SU-DHL-6 (cell line): ENCODE measurements around the gene ITGA1.

Experiments used
- H2AFZ ChIP-seq: fragments of 200-600 bp; sonication (generic); 2 replicates; pipeline ENCODE4 v1.6.1; 2014; ENCODE audit warnings: low read depth, mild to moderate bottlenecking, moderate library complexity, mixed read lengths, antibody characterized with exemption, low read length; ENCODE audit not compliant: severe bottlenecking
- H3F3A ChIP-seq: fragments of 200-600 bp; shearing (Covaris generic); 2 replicates; pipeline ENCODE4 v1.6.0; 2016; ENCODE audit warnings: antibody characterized with exemption, mild to moderate bottlenecking; ENCODE audit not compliant: insufficient read depth
- H3K27ac ChIP-seq: fragments of 200-600 bp; sonication (generic); 2 replicates; pipeline ENCODE4 v1.5.1; 2016; ENCODE audit warnings: low read depth, mild to moderate bottlenecking, low read length, moderate library complexity, mixed read lengths
- H3K27me3 ChIP-seq: fragments of 200-600 bp; sonication (generic), shearing (Covaris generic); 2 replicates; pipeline ENCODE4 v1.6.0; 2014; ENCODE audit warnings: mild to moderate bottlenecking, low read length
- H3K36me3 ChIP-seq: fragments of 200-600 bp; sonication (generic); 2 replicates; pipeline ENCODE4 v1.6.1; 2014; ENCODE audit warnings: mild to moderate bottlenecking, low read length, mixed read lengths
- H3K4me2 ChIP-seq: fragments of 300-600, 200-600 bp; shearing (Covaris generic), sonication (generic); 2 replicates; pipeline ENCODE4 v1.6.0; 2014; ENCODE audit warnings: low read length, low read depth, mild to moderate bottlenecking; ENCODE audit not compliant: poor library complexity, severe bottlenecking
- H3K4me3 ChIP-seq: fragments of 200-600 bp; sonication (generic); 2 replicates; pipeline ENCODE4 v1.5.1; 2014; ENCODE audit warnings: antibody characterized with exemption, low read length, mild to moderate bottlenecking, mixed read lengths; ENCODE audit not compliant: insufficient read depth, poor library complexity, severe bottlenecking
- H3K79me2 ChIP-seq: fragments of 200-600 bp; sonication (generic); 2 replicates; pipeline ENCODE4 v1.6.1; 2014; ENCODE audit warnings: mild to moderate bottlenecking, low read length, moderate library complexity; ENCODE audit not compliant: insufficient read depth
- H3K9ac ChIP-seq: fragments of 200-600 bp; sonication (generic); 2 replicates; pipeline ENCODE4 v1.7.0; 2014; ENCODE audit warnings: mild to moderate bottlenecking, low read length
- H3K9me2 ChIP-seq: fragments of 200-600 bp; sonication (generic); replicated peaks from 2 replicates; pipeline ENCODE4 v1.6.1; 2014; ENCODE audit warnings: low read length; ENCODE audit not compliant: insufficient read depth
- H3K9me3 ChIP-seq: fragments of 200-600 bp; sonication (generic); 2 replicates; pipeline ENCODE4 v1.6.1; 2014; ENCODE audit warnings: low read length, mixed read lengths; ENCODE audit not compliant: insufficient read depth
- H4K20me1 ChIP-seq: fragments of 200-600 bp; sonication (generic); 2 replicates; pipeline ENCODE4 v1.6.1; 2014; ENCODE audit warnings: low read depth, mild to moderate bottlenecking, antibody characterized with exemption, low read length, moderate library complexity, mixed read lengths
- EZH2phosphoT487 ChIP-seq: fragments of 200-600 bp; sonication (generic), shearing (Covaris generic); conservative IDR thresholded peaks from 2 replicates; pipeline ENCODE4 v1.6.1; 2018; ENCODE audit warnings: mild to moderate bottlenecking, antibody characterized with exemption, low read length, moderate library complexity, mixed read lengths
- TF ChIP-seq, protein P1 (sequence below): fragments of 200-600 bp; sonication (generic); IDR thresholded peaks from one replicate; pipeline ENCODE4 v1.5.1; 2017; ENCODE audit warnings: antibody characterized with exemption, mild to moderate bottlenecking, low read length, moderate library complexity; ENCODE audit not compliant: insufficient read depth, poor library complexity, severe bottlenecking

ITGA1 gene

GRCh38 chr5:52811067-52811749, 23.5 kb downstream of the ITGA1 start:
- Histone ChIP-seq H3K9me2 (no peaks in the 10 kb centered on the region), H3K9me3 (no peaks in the 10 kb centered on the region), H3K27ac (no peak overlapping the region), H3F3A (no peaks in the 10 kb centered on the region), H3K27me3 (no peaks in the 10 kb centered on the region), H2AFZ (no peak overlapping the region), H3K36me3 (no peaks in the 10 kb centered on the region), H4K20me1 (peaks cover 10% of the 10 kb centered on the region; the same call in 1 of the 2 replicates), H3K4me2 (no peak overlapping the region), H3K79me2 (no peaks in the 10 kb centered on the region), H3K4me3 (no peak overlapping the region), H3K9ac (no peak overlapping the region)
- TF ChIP-seq, protein P1, sequence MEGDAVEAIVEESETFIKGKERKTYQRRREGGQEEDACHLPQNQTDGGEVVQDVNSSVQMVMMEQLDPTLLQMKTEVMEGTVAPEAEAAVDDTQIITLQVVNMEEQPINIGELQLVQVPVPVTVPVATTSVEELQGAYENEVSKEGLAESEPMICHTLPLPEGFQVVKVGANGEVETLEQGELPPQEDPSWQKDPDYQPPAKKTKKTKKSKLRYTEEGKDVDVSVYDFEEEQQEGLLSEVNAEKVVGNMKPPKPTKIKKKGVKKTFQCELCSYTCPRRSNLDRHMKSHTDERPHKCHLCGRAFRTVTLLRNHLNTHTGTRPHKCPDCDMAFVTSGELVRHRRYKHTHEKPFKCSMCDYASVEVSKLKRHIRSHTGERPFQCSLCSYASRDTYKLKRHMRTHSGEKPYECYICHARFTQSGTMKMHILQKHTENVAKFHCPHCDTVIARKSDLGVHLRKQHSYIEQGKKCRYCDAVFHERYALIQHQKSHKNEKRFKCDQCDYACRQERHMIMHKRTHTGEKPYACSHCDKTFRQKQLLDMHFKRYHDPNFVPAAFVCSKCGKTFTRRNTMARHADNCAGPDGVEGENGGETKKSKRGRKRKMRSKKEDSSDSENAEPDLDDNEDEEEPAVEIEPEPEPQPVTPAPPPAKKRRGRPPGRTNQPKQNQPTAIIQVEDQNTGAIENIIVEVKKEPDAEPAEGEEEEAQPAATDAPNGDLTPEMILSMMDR = no peak
- TF ChIP-seq EZH2phosphoT487 = no peak

DNA sequence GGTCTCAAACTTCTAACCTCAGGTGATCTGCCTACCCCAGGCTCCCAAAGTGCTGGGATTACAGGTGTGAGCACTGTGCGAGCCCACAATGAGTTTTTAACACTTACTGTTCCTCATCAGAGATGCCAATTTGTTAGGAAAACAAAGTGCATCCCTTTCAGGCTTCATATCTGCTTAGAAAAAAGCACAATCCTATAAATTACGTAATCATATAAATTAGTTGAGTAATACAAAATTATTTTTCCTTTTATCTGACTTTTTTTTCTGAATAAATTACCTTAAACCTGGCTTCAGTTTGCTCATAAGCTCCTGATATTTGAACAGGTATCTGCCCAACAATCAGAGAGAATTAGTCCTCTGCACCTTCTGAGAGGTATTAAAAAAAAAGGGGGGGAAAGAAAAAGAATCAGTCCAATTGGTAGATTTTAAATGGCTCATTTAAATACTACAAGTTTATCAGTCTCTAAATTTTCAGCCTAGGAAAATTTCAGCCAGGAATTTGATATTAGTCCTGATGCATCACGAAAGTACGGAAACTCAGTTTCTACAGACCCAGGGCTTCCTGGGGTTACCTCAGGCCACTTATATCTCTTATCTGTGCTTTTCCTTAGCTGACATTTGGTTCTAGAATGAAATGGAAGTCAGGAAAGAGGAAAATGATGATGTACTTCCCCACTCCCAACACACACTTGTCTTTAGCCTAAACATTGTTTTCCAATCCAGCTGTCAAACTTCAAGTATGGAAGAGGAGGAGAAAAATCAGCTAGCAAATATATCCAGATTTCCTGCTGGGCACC, 26.8 kb downstream of the ITGA1 start:
- no peak overlapping the region for H3K4me2 ChIP-seq
- H3K9me2 ChIP-seq = no peaks in the 10 kb centered on the region
- H2AFZ ChIP-seq = no peak overlapping the region
- H3K36me3 ChIP-seq = no peaks in the 10 kb centered on the region
- no peak for TF ChIP-seq EZH2phosphoT487
- TF ChIP-seq, protein P1 = no peak
- no peak overlapping the region for H3K9ac ChIP-seq
- no peaks in the 10 kb centered on the region for H3K79me2 ChIP-seq
- H3K9me3 ChIP-seq = no peaks in the 10 kb centered on the region
- no peaks in the 10 kb centered on the region for H4K20me1 ChIP-seq
- H3F3A ChIP-seq = no peaks in the 10 kb centered on the region
- H3K27ac ChIP-seq = no peak overlapping the region
- H3K27me3 ChIP-seq = no peaks in the 10 kb centered on the region
- H3K4me3 ChIP-seq = no peak overlapping the region

DNA sequence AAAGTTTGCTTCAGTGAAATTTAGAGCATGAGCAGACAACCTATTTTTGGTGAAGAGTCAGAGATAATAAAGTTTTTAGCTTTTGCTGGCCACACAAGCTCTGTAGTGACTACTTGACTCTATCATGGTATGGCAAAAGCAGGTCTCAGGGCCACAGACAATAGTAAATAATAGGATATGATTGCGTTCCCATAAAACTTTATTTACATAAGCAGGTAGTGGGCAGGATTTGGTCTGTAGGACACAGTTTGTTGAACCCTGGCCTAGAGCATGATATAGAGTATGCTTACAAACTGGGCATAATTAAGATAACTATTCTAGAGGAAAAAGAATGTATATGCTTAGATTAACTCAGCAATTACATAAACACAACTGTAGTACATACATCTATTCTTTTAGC, 30.1 kb downstream of the ITGA1 start:
- Histone ChIP-seq H3K4me2 (no peak overlapping the region), H3K79me2 (no peaks in the 10 kb centered on the region), H3K27ac (no peak overlapping the region), H3K9ac (no peak overlapping the region), H3K9me3 (no peaks in the 10 kb centered on the region), H3F3A (no peaks in the 10 kb centered on the region), H3K9me2 (no peaks in the 10 kb centered on the region), H3K36me3 (no peaks in the 10 kb centered on the region), H3K4me3 (no peak overlapping the region), H3K27me3 (no peaks in the 10 kb centered on the region), H4K20me1 (no peaks in the 10 kb centered on the region), H2AFZ (no peak overlapping the region)
- TF ChIP-seq, protein P1 = no peak
- no peak for TF ChIP-seq EZH2phosphoT487
